H1 (cell line): ENCODE measurements around the gene GDPD5.

ENCODE experiments used
- ASH2L ChIP-seq: fragments of 200-600, 300-600 bp; sonication (generic); IDR thresholded peaks from one replicate; pipeline ENCODE4 v1.7.1; 2017; ENCODE audit warnings: low read length
- CTCF ChIP-seq, 3 experiments: IDR thresholded peaks; 1 replicate in 2 of 3; 2 replicates in 1 of 3; pipeline versions ENCODE4 v1.5.1 to v1.6.1; 2011; ENCODE audit warnings: low read length in 3 of 3, mild to moderate bottlenecking in 3 of 3, inconsistent platforms in 2 of 3, low read depth in 1 of 3, moderate library complexity in 1 of 3; ENCODE audit not compliant: insufficient read depth in 1 of 3; ENCODE audit errors: control extremely low read depth in 1 of 3
- EGR1 ChIP-seq: IDR thresholded peaks from 2 replicates; pipeline ENCODE4 v1.6.1; 2011; ENCODE audit warnings: low read depth, low read length, borderline replicate concordance
- GABPA ChIP-seq: IDR thresholded peaks from 2 replicates; pipeline ENCODE4 v1.6.1; 2011; ENCODE audit warnings: mild to moderate bottlenecking, low read length, moderate library complexity, borderline replicate concordance; ENCODE audit not compliant: insufficient read depth
- JUN ChIP-seq: IDR thresholded peaks from 2 replicates; pipeline ENCODE4 v1.6.1; 2011; ENCODE audit warnings: low read depth, mild to moderate bottlenecking, improper control_type of control experiment, low read length
- POLR2AphosphoS5 ChIP-seq: IDR thresholded peaks from 2 replicates; pipeline ENCODE4 v1.6.1; 2011; ENCODE audit warnings: low read depth, low read length
- RAD21 ChIP-seq, 2 experiments: IDR thresholded peaks in 1 of 2; conservative IDR thresholded peaks in 1 of 2; 2 replicates each; pipeline ENCODE4 v1.6.1; 2011; ENCODE audit warnings: low read depth in 2 of 2, low read length in 2 of 2, improper control_type of control experiment in 1 of 2, inconsistent platforms in 1 of 2, mild to moderate bottlenecking in 1 of 2, moderate library complexity in 1 of 2
- SUZ12 ChIP-seq: fragments of 200-600 bp; sonication (generic); IDR thresholded peaks from 2 replicates; pipeline ENCODE4 v1.6.1; 2012; ENCODE audit warnings: mild to moderate bottlenecking, inconsistent platforms, low read length, moderate library complexity, mixed read lengths
- TAF1 ChIP-seq: IDR thresholded peaks from 2 replicates; pipeline ENCODE4 v1.6.1; 2011; ENCODE audit warnings: mild to moderate bottlenecking, low read depth, low read length

GRCh38 chr11:75439495-75440120 is 86.1 kb downstream of the GDPD5 start:
- no peak for TF ChIP-seq GABPA
- TF ChIP-seq RAD21 (IDR thresholded peaks at IDR 0.05 in 1 of 2, conservative IDR thresholded peaks at IDR 0.05 in 1 of 2; ENCODE audit: low read depth in 2 of 2, low read length in 2 of 2): no peak
- no peak for TF ChIP-seq CTCF (IDR thresholded peaks at IDR 0.05; ENCODE audit: control extremely low read depth in 1 of 3, insufficient read depth in 1 of 3, low read depth in 1 of 3, low read length in 3 of 3)
- TF ChIP-seq EGR1: no peak
- no peak for TF ChIP-seq POLR2AphosphoS5
- TF ChIP-seq ASH2L: no peak
- no peak for TF ChIP-seq JUN
- no peak for TF ChIP-seq SUZ12
- no peak for TF ChIP-seq TAF1
